Endometrial microvascular endothelial cells (primary cell): ENCODE results near the gene KATNBL1. TPM values are rescaled to one million over a fixed set of nuclear protein-coding genes. Genes with fewer than 3 reads are reported as not detected.
"Not testable (repeated sequence)": the region's sequence is repeated elsewhere in the genome, so short reads cannot be mapped to it uniquely, and the experiment has no call there.

Source experiments
- in situ Hi-C: cut with HindIII; loops from 2 replicates; pipeline ENCODE4 v1.10.0; 2017; ENCODE audit warnings: low sequenced_read_pairs, low pct_unique_long_range_greater_than_20kb; ENCODE audit errors: inconsistent ontology term
- total RNA-seq: library from RNA; depleted of rRNA; stranded (reverse); fragments of >200 nt; gene quantifications from one replicate; pipeline ENCODE4 v1.2.3, GENCODE V29; 2015; ENCODE audit errors: inconsistent ontology term

KATNBL1 gene
- total RNA-seq, 1 donor from 2014 or later, result 39.6 TPM

DNA sequence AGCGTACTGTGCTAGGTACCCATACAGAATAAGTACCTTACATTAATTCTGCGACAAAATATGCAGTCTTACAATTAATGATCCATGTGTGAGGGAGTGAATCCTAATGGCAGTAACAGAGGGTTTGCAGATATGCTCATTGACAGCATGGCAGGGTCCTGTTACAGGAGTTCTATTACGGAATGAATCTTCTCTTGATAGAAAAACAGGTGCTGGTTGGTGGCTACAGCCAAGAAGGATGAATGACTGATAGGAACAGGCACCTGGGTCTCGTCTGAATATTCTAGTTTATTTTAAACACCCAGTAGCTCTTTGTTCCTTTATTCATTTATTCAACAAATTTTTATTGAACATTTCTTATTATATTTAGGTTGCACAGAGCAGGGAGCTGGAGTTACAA is 85.2 kb downstream of the KATNBL1 start:
- in situ Hi-C loops, result no loop called here

DNA sequence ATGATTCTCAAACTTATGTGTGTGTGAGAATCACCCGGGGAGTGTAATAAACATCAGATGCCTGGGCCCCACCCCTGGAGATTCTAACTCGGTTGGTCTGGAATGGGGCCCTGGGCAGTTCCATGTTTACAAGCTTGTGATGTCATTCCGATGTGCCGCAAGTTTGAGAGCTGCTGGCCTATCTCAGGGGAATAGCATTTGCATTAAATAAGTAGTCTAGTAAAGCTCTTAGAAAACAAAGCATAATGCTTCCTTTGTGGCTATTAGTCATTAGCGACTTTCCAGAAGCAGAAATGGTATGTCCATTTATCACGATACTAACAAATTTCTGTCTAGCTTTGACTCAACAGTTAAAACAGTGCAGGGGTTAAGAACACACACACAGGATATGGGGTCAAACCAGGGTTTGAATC is 87.1 kb downstream of the KATNBL1 start:
- in situ Hi-C loops, result no loop called here

DNA sequence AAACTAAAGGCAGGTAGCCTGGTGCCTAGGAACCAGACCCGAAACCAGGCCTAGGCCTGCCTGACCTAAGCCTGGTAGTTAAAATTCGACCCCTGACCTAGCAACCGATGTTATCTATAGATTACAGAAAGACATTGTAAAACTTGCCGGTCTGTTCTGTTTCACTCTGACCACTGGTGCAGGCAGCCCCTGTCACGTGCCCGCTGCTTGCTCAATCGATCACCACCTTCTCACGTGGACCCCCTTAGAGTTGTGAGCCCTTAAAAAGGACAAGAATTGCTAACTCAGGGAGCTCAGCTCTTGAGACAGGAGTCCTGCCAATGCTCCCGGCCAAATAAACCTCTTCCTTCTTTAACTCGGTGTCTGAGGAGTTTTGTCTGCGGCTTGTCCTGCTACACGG is 88.1 kb downstream of the KATNBL1 start:
- in situ Hi-C loops, result not testable (repeated sequence)

DNA sequence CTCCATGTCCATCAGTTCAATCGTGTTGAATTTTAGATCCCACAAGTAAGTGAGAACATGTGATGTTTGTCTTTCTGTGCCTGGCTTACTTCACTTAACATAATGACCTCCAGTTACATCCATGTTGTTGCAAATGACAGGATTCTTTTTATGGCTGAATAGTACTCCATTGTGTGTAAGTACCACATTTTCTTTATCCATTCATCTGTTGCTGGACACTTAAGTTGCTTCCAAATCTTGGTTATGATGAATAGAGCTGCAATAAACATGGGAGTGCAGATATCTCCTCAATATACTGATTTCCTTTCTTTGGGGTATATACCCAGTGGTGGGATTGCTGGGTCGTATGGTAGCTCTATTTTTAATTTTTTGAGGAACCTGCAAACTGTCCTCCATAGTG is 89.5 kb downstream of the KATNBL1 start:
- in situ Hi-C loops, result not testable (repeated sequence)

DNA sequence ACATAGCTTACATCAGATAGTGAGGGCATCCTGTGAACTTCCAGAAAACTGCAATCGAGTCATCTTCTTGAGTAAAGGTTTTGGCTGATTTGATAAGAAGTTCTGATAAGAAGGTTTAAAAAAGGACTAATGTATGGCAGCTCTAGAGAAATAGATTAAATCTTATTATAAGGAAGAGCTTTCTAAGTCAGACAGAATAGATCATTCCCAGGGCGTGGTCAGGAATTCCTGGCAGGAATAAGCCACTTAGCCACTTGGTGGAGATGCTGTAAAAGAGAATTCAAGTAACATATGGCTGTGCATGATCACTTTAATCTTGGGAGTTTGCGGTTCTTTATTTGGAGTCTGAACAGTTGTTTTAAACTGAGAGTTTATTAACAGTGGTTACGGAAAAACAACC is 90.6 kb downstream of the KATNBL1 start:
- in situ Hi-C loops, result no loop called here

DNA sequence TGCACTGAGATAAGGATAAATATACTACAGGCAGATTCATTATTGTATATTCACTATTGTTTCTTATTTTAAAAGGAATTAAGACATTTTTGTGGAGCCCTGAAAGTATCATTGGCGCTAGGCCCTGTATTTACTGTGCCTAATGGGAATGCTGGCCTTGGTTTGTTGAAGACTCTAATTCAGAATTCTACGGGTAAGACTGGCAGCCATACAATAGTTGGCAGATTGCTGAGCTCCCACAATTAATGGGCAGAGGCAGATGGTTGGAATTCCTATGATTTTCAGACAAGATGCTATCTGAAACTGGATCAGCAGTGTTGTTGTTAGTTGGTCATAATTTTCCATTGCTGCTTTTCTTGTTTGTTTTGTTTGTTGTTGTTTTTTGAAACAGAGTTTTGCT is 93.3 kb downstream of the KATNBL1 start:
- in situ Hi-C loops, result no loop called here

DNA sequence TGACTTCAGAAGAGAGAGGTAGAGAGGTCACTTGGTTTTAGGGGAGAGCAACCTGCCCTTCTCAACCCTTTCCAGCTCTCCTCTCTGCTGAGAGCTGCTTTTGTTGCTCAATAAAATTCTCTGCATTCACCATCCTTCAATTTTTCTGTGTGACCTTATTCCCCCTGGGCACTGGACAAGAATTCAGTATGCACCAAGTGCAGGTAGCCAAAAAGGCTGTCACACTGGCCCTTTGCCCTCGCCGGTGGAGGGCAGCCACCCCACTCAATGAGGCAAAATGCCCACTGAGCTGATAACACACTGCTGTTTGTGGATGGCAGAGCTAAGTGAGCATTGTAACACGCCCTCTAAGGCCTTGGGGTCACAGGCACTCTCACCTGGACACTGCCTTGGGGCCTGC is 95.2 kb downstream of the KATNBL1 start:
- in situ Hi-C loops, result no loop called here

DNA sequence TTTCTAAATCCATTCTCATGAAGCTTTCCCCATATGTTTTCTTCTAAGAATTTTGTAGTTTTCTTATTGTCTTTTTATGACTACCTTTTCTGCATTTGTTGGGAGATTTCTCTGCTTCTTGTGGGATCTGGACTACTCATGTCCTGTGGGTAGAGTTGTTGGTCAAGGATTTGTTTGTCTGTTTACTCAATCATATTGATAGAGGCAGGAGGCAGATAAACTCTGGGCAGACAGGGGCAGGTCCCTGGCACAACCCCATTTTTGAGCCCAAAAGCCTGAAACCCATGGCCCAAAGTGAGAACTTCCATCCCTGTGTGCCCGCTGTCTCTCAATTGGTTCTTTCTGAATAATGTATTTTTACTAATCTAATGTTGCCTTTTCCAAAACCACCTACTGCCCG is 95.7 kb downstream of the KATNBL1 start:
- in situ Hi-C loops, result no loop called here

DNA sequence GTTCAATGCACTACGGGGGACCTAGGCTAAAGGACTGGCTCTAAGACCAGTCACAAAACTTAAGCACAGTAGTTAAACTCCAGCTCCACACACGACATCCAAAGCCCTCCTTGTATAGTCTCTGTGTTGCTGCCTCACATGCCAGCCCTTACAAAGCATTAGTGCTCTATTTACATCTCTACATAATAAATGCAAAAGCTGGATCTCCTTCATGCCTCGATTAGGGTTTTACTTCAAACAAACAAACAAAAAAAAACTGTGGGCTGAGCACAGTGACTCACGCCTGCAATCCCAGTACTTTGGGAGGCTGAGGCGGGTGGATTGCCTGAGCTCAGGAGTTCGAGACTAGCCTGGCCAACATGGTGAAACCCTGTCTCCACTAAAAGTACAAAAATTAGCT is 98.4 kb downstream of the KATNBL1 start:
- in situ Hi-C loops, result no loop called here

DNA sequence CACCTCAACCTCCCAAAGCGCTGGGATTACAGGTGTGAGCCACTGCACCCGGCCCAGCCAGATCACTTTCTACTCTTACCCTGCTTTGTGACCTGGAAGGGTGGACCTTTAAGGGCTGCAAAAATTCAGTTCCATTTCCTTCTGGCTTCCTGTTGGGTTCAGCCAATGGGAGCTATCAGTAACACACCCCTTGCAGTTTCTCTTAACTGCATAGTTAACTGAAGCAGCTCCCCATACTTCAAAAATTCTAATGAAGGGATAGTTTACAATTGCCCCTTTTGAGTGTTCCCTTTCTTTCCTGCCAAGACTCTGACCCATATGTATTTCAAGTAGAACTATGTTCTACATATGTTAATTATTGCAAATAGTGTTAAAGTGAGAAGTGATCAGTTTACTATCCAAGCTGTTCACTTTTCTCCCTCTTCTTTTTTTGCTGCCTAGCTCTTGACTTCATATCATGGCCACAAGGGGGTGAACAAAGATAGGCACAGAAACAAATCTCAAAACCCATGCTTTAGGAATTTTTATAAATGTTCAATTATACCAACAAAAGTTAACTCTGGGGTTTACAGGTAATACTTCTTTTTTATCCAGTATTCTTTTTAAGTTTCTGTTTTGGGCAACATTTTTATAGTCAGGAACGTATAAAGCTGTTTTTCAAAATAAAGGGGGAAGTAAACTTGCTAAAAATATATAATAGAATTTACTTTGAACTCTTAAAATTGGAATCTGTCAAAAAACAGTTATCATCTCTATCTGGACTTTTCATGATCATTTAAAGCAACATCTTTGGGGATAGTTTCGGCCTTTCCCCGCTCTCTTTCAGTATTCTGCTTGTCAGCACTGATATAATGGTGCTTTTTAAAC is 99.9 kb downstream of the KATNBL1 start:
- in situ Hi-C loops, result no loop called here

DNA sequence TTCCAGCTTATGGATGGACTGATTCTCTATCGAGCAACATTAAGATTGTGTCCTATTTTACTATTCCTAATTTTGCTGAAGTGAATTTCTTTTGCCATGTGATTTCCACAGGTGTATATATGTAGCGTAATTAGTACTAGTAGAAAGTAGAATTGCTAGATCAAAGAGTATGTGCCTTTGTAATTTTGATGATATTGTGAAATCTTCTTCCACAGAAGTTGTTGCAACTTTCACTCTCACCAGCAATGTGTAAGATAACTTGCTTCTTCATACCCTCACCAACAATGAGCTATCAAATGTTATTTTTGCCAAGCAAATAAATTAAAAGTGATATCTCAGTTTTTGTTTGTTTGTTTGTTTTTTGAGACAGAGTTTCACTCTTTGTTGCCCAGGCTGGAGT is 102.6 kb downstream of the KATNBL1 start:
- in situ Hi-C loops, result no loop called here

DNA sequence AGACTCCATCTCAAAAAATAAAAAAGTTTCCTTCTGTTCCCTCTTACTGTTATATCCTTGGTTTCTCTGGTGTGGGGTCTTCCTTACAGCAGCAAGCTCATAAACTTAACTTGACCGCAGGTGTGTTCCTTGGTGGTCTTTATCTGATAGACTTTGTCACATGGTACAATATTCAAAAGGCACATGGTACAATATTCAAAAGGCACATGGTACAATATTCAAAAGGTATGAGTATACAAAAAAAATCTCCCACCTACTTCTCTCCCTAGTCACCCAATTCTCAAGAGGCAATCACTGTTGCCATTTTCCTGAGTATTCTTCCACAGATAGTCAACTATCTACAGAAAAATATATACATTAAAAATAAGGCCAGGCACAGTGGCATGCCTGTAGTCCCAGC is 103.5 kb downstream of the KATNBL1 start:
- in situ Hi-C loops, result no loop called here

DNA sequence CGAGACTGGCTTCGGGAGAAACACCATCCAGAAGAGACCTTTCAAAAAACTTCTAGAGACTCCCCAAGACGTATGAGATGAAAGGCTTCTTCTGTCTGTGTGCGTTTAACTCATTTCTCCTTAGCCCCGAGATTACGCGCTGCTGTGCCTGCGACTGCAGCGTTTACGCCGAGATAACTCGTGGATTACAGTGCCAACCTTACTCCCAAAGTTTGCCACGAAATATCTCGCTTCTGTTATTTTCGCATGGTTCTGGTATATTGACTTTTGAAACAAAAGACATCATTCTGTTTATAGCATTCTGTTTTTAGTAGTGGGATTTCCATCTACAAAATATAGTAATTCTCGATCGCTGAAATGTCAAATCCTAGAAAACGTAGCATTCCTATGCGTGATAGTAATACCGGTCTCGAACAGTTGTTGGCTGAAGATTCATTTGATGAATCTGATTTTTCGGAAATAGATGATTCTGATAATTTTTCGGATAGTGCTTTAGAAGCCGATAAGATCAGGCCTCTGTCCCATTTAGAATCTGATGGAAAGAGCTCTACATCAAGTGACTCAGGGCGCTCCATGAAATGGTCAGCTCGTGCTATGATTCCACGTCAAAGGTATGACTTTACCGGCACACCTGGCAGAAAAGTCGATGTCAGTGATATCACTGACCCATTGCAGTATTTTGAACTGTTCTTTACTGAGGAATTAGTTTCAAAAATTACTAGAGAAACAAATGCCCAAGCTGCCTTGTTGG is 107.5 kb downstream of the KATNBL1 start:
- in situ Hi-C loops, result no loop called here

DNA sequence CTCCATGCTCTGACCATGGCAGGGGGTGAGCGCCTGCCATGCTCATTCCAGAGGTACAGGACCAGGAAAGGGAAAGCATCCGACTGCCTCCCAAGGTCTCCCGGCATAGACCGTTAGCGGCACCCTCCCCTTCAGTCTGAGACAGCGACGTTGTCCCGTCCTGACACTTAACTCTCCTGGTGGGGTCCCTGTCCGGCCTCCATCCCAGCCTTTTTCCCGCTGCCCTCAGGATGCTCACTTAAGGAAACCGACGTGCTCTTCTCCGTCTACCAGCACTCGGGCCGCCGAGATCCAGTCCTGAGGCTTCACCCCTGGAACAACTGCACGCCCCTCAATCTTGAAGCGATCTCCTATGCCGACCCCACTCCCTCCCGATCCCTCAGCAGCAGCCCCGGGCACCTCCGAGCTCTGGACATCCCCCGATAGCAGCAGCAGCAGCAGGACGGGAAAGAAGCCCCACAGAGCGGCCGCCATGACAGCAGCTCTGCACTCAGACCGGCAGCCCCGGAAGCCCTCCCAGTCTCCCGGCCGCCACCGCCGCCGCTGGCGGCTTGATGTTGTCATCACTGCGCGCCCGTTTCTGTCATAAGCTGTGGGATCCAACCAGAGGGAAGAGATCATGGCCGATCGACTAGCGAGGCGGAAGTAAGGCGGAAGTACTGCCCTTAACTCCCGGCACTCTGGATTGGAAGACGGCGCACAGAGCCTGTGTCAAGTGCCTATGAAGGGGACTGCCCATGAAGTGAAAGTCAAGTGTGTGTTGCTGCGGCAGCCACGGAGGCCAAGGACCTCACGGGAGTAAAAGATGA is 108.3 kb downstream of the KATNBL1 start, which contains the start of the genes EMC7 and PGBD4:
Gene EMC7 (minus strand): TSS at position 497 of the 809 bp plus-strand sequence. CDS start 23 bp downstream, at position 474.
Gene PGBD4 (plus strand): TSS at position 718 of the 809 bp plus-strand sequence. CDS start 449 bp downstream, outside the sequence.
- in situ Hi-C loops, result no loop called here

DNA sequence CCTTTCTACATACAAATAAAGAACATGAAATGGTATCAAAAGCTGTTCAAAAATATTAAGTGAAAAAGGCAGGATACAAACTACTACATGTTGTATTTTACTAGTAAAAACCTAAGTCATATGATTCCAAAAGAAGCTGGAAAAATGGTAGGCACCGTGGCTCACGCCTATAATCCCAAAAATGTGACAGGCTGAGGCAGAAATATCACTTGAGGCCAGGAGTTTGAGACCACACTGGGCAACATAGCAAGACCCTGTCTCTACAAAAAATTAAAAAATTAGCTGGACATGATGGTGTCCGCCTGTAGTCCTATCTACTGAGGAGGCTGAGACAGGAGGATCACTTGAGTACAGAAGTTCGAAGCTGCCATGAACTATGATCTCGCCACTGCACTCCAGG is 110.0 kb downstream of the KATNBL1 start:
- in situ Hi-C loops, result no loop called here

Other genes with a start within 250 kb of the KATNBL1 start
- not detected for gene CHRM5, start 241.6 kb downstream of the KATNBL1 start, total RNA-seq
- 44.1 TPM for gene AVEN, start 170.9 kb downstream of the KATNBL1 start, total RNA-seq
- 56.6 TPM for gene EMC7, start 108.2 kb downstream of the KATNBL1 start, total RNA-seq
- 0.65 TPM for gene PGBD4, start 108.0 kb downstream of the KATNBL1 start, total RNA-seq
- gene EMC4, start 14.9 kb upstream of the KATNBL1 start, total RNA-seq, result 295 TPM
- 19.1 TPM for gene SLC12A6, start 127.7 kb upstream of the KATNBL1 start, total RNA-seq
- 462 TPM for gene NOP10, start 133.0 kb upstream of the KATNBL1 start, total RNA-seq
- gene NUTM1, start 133.2 kb upstream of the KATNBL1 start, total RNA-seq, result not detected
- gene LPCAT4, start 157.1 kb upstream of the KATNBL1 start, total RNA-seq, result 15.0 TPM
- gene GOLGA8A, start 227.7 kb upstream of the KATNBL1 start, total RNA-seq, result 4.6 TPM